GM12865 (cell line): Measurements from ENCODE around the gene LGR6.
"Not testable (repeated sequence)": the region's sequence is repeated elsewhere in the genome, so short reads cannot be mapped to it uniquely, and the experiment has no call there.

Source experiments
- DNase-seq: peaks from one replicate; pipeline ENCODE4 v3.0.0; 2010; ENCODE audit warnings: low read depth
- H3K4me3 ChIP-seq: 2 replicates; pipeline ENCODE4 v1.5.1; 2011; ENCODE audit warnings: mild to moderate bottlenecking, low read depth, low read length, control low read depth
- CTCF ChIP-seq: IDR thresholded peaks from 2 replicates; pipeline ENCODE4 v1.5.1; 2011; ENCODE audit warnings: low read length, control low read depth, low read depth, inconsistent platforms; ENCODE audit not compliant: insufficient read depth; ENCODE audit errors: missing control alignments

The LGR6 gene

GRCh38 chr1:202163281-202164270, 30.0 kb upstream of the LGR6 start:
- no peak overlapping the region for H3K4me3 ChIP-seq

GRCh38 chr1:202164271-202165037, 29.1 kb upstream of the LGR6 start:
- no peak overlapping the region for H3K4me3 ChIP-seq
- DNase-seq = peak; percentile 78
- TF ChIP-seq CTCF = no peak

More at GRCh38 chr1:202163281-202164270, 30.0 kb upstream of the LGR6 start:
- TF ChIP-seq CTCF = no peak
- DNase-seq = no peak

GRCh38 chr1:202165267-202165941, 28.2 kb upstream of the LGR6 start:
- DNase-seq = no peak
- TF ChIP-seq CTCF = no peak
- no peak overlapping the region for H3K4me3 ChIP-seq

GRCh38 chr1:202165942-202166843, 27.4 kb upstream of the LGR6 start:
- TF ChIP-seq CTCF = no peak
- DNase-seq = no peak
- no peak overlapping the region for H3K4me3 ChIP-seq

- not testable (repeated sequence) for DNase-seq, H3K4me3 ChIP-seq
Measured at GRCh38 chr1:202167054-202167453, 26.5 kb upstream of the LGR6 start.

GRCh38 chr1:202167708-202168415, 25.7 kb upstream of the LGR6 start:
- no peak for TF ChIP-seq CTCF
- no peak overlapping the region for H3K4me3 ChIP-seq
- no peak for DNase-seq
